K562 (cell line): ENCODE measurements around the gene MRPS18B. TPM values are rescaled to one million over a fixed set of nuclear protein-coding genes. Genes with fewer than 3 reads are reported as not detected.

Source experiments
- ARNT ChIP-seq, 2 experiments: fragments of 450-650 bp; IDR thresholded peaks; 2 replicates each; pipeline ENCODE4 v1.6.1; 2016; ENCODE audit warnings: mild to moderate bottlenecking in 1 of 2
- DPF2 ChIP-seq: fragments of 450-650 bp; IDR thresholded peaks from 2 replicates; pipeline ENCODE4 v1.6.1; 2016
- GABPB1 ChIP-seq: sonication (generic); formaldehyde crosslinking; IDR thresholded peaks from 2 replicates; pipeline ENCODE4 v1.8.0; 2022; ENCODE audit warnings: mild to moderate bottlenecking, missing genetic modification reagents
- GATAD2B ChIP-seq: fragments of 450-650 bp; IDR thresholded peaks from 2 replicates; pipeline ENCODE4 v1.6.1; 2017; ENCODE audit warnings: mild to moderate bottlenecking, borderline replicate concordance
- HMGXB4 ChIP-seq: sonication (generic); formaldehyde crosslinking; IDR thresholded peaks from 2 replicates; pipeline ENCODE4 v1.8.1; 2023; ENCODE audit warnings: mild to moderate bottlenecking, missing genetic modification reagents
- HNRNPUL1 ChIP-seq: fragments of 200-400 bp; formaldehyde crosslinking; IDR thresholded peaks from 2 replicates; pipeline ENCODE4 v1.6.1; 2017; ENCODE audit warnings: low read length
- KDM5B ChIP-seq: fragments of 200-600 bp; sonication (generic); IDR thresholded peaks from 2 replicates; pipeline ENCODE4 v1.6.1; 2012; ENCODE audit warnings: low read depth, mild to moderate bottlenecking, moderate library complexity, low read length, control low read depth, inconsistent platforms; ENCODE audit not compliant: insufficient replicate concordance
- L3MBTL2 ChIP-seq: fragments of 450-650 bp; IDR thresholded peaks from 2 replicates; pipeline ENCODE4 v1.6.1; 2016; ENCODE audit warnings: mild to moderate bottlenecking, moderate library complexity
- MLX ChIP-seq, 2 experiments: fragments of 450-650 bp in 1 of 2; sonication (generic) in 1 of 2; formaldehyde crosslinking; conservative IDR thresholded peaks; 2 replicates each; pipeline versions ENCODE4 v1.4.0 to v1.8.1; 2020 to 2022; ENCODE audit warnings: mild to moderate bottlenecking in 1 of 2, missing genetic modification reagents in 1 of 2
- MNT ChIP-seq, 2 experiments: fragments of 450-650 bp; conservative IDR thresholded peaks; 2 replicates each; pipeline ENCODE4 v1.6.1; 2017; ENCODE audit warnings: mild to moderate bottlenecking in 2 of 2, moderate library complexity in 2 of 2
- MXD1 ChIP-seq: fragments of 250-450 bp; sonication (Bioruptor Pico); IDR thresholded peaks from 2 replicates; pipeline ENCODE4 v1.8.0; 2021; ENCODE audit warnings: borderline replicate concordance, mild to moderate bottlenecking, moderate library complexity; ENCODE audit not compliant: poor library complexity, severe bottlenecking
- MYC ChIP-seq, 2 experiments: fragments of 250-450 bp in 1 of 2; sonication (Bioruptor Pico) in 1 of 2; IDR thresholded peaks; 2 replicates each; pipeline versions ENCODE4 v1.5.1 to v1.6.1; 2012 to 2021; ENCODE audit warnings: low read depth in 2 of 2, borderline replicate concordance in 1 of 2, improper control_type of control experiment in 1 of 2, low read length in 1 of 2, mild to moderate bottlenecking in 1 of 2, moderate library complexity in 1 of 2
- PML ChIP-seq: IDR thresholded peaks from 2 replicates; pipeline ENCODE4 v1.6.1; 2012; ENCODE audit warnings: low read length, inconsistent platforms
- POLR2B ChIP-seq: fragments of 450-650 bp; IDR thresholded peaks from 2 replicates; pipeline ENCODE4 v1.6.1; 2018; ENCODE audit warnings: low read depth; ENCODE audit not compliant: partially characterized antibody
- RNF219 ChIP-seq: fragments of 250-450 bp; sonication (Bioruptor Pico); IDR thresholded peaks from 2 replicates; pipeline ENCODE4 v1.5.0; 2022; ENCODE audit warnings: mild to moderate bottlenecking
- TEAD1 ChIP-seq, 2 experiments: fragments of 450-650 bp in 1 of 2; sonication (generic) in 1 of 2; formaldehyde crosslinking; IDR thresholded peaks; 2 replicates each; pipeline versions ENCODE4 v1.4.0 to v1.8.0; 2020 to 2022; ENCODE audit warnings: mild to moderate bottlenecking in 2 of 2, missing genetic modification reagents in 1 of 2
- YY1 ChIP-seq, 3 experiments: IDR thresholded peaks; 2 replicates each; pipeline ENCODE4 v1.6.1; 2011; ENCODE audit warnings: low read length in 2 of 3, mild to moderate bottlenecking in 2 of 3, moderate library complexity in 2 of 3, borderline replicate concordance in 1 of 3, control low read depth in 1 of 3, low read depth in 1 of 3; ENCODE audit not compliant: insufficient read depth in 3 of 3, insufficient replicate concordance in 2 of 3, control insufficient read depth in 1 of 3, insufficient read length in 1 of 3; ENCODE audit errors: extremely low read depth in 1 of 3
- ZEB2 ChIP-seq: fragments of 450-650 bp; IDR thresholded peaks from 2 replicates; pipeline ENCODE4 v1.6.1; 2016
- ZNF253 ChIP-seq: fragments of 250-450 bp; sonication (Bioruptor Pico); conservative IDR thresholded peaks from 2 replicates; pipeline ENCODE4 v1.6.1; 2021; ENCODE audit warnings: mild to moderate bottlenecking
- polyA plus RNA-seq, 8 experiments: library from polyadenylated mRNA; depleted of rRNA in 4 of 8; stranded (reverse) in 5 of 8; unstranded in 3 of 8; fragments of >200 nt; fragmentation: Nextera tagmentation in 2 of 8; fragmentation: Illumina TruSeq in 1 of 8; extraction: Ambion mirVana in 2 of 8; extraction: Trizol in 1 of 8; gene quantifications; 2 replicates each; pipeline versions ENCODE4 v1.2.1 to v1.2.3, GENCODE V29; 2011 to 2014; ENCODE audit warnings: inconsistent platforms in 1 of 8, missing spikeins in 1 of 8
- total RNA-seq, 7 experiments: library from RNA; depleted of rRNA in 6 of 7; stranded (reverse); fragments of >200 nt in 6 of 7; fragmentation: Illumina TruSeq in 2 of 7; extraction: Trizol in 2 of 7; gene quantifications; 2 replicates each; pipeline versions ENCODE4 v1.2.1 to v1.2.3, GENCODE V29; 2011 to 2021; ENCODE audit warnings: low replicate concordance in 1 of 7

The MRPS18B gene
- total and polyA plus RNA-seq, 9 of the 15 experiments (the other 6 are each of a cell fraction or from before 2014, with no cell fraction given), result 132 to 383 (median 178) TPM

GRCh38 chr6:30614843-30615218 is 2.8 kb upstream of the MRPS18B start (continued):
- TF ChIP-seq L3MBTL2, result peak; percentile 23; the same call in 1 of the 2 replicates
- no peak for TF ChIP-seq GABPB1 (CRISPR knock-in tag)
- TF ChIP-seq GATAD2B, result no peak
- no peak for TF ChIP-seq KDM5B
- no peak for TF ChIP-seq MLX (CRISPR knock-in tag; conservative IDR thresholded peaks at IDR 0.05)
- TF ChIP-seq ZNF253 (CRISPR knock-in tag), result no peak
- peak; percentile 28; the same call in 1 of the 2 replicates for TF ChIP-seq DPF2
- no peak for TF ChIP-seq ARNT (IDR thresholded peaks at IDR 0.05)
- no peak for TF ChIP-seq HNRNPUL1
- TF ChIP-seq MXD1 (CRISPR knock-in tag), result no peak
- no peak for TF ChIP-seq HMGXB4 (CRISPR knock-in tag)
- TF ChIP-seq MNT (conservative IDR thresholded peaks at IDR 0.05), result peak; percentile 9 to 47; a peak in 2 of 4 replicates
- TF ChIP-seq RNF219, result no peak
- TF ChIP-seq ZEB2, result 0 out of 2 replicates have a peak, but pooled peaks have one; percentile 8
- peak; percentile 75 for TF ChIP-seq MYC (IDR thresholded peaks at IDR 0.05; ENCODE audit: low read depth, low read length)
- no peak for TF ChIP-seq MYC (CRISPR knock-in tag; IDR thresholded peaks at IDR 0.05; ENCODE audit: borderline replicate concordance, low read depth)
- peak; percentile 79 to 96 (median 90) for TF ChIP-seq YY1 (IDR thresholded peaks at IDR 0.05; ENCODE audit: borderline replicate concordance in 1 of 3, control insufficient read depth in 1 of 3, extremely low read depth in 1 of 3, insufficient read depth in 3 of 3, insufficient read length in 1 of 3, insufficient replicate concordance in 2 of 3, low read depth in 1 of 3, low read length in 2 of 3)
- TF ChIP-seq POLR2B, result no peak
- no peak for TF ChIP-seq TEAD1 (CRISPR knock-in tag; IDR thresholded peaks at IDR 0.05)
- no peak; the same call in none of the 2 replicates for TF ChIP-seq PML
